Measurements from ENCODE around the gene HPSE2.

DNA sequence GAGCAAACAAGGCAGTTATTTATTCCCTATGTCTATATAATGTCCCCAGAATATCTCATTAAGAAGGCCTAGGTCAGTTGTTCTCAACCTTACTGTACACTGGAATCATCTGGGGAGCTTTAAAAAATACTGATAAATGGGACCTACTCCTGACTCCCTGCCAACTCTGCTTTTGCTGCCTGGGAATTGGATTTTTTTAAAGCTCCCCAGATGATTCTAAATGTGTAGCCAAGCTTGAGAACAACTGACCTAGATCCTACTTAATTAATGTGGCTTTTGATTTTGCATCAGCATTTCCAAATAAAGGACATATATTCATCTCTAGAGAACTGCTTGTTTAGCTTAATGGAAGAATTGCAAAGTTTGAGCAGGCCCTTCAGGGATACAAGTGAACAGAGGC lies 697.2 kb downstream of the HPSE2 start:
- TF ChIP-seq CTCF (IDR thresholded peaks at IDR 0.05) (no peak), EZH2 (IDR thresholded peaks at IDR 0.05; ENCODE audit: borderline replicate concordance, insufficient read depth, low read depth, low read length, poor library complexity, severe bottlenecking) (no peak)
